Renal cortex interstitium (tissue), 11 donors: ENCODE measurements around the gene XPNPEP3. TPM values are rescaled to one million over a fixed set of nuclear protein-coding genes. Genes with fewer than 3 reads are reported as not detected.
"Not testable (repeated sequence)": the region's sequence is repeated elsewhere in the genome, so short reads cannot be mapped to it uniquely, and the experiment has no call there.

Experiments used
- DNase-seq, 11 donors: peaks; one replicate each; pipeline ENCODE4 v3.0.0-alpha.2; 2013; ENCODE audit warnings: low read depth in 9 of 11, low spot score in 4 of 11; ENCODE audit errors: extremely low read depth in 1 of 11
- polyA plus RNA-seq, 3 donors: library from polyadenylated mRNA; unstranded; fragments of 120-200 nt; gene quantifications; one replicate each; pipeline ENCODE4 v1.2.1, GENCODE V29; 2013; ENCODE audit not compliant: insufficient read length in 3 of 3

The XPNPEP3 gene
- polyA plus RNA-seq, 3 donors: 17.6 to 29.1 (median 20.3) TPM

GRCh38 chr22:40853333-40853732 lies 3.6 kb upstream of the XPNPEP3 start:
- DNase-seq: no peak

- DNase-seq: no peak
Measured at GRCh38 chr22:40853961-40854360, 3.0 kb upstream of the XPNPEP3 start.

GRCh38 chr22:40855071-40855978 lies 1.6 kb upstream of the XPNPEP3 start:
- no peak for DNase-seq

- DNase-seq: peak in 5 of 11 donors; percentile 14 to 27 (median 21)
Measured at GRCh38 chr22:40855979-40856512, 902 bp upstream of the XPNPEP3 start.

- no peak for DNase-seq
Measured at GRCh38 chr22:40857309-40857855, 434 bp downstream of the XPNPEP3 start.

GRCh38 chr22:40862013-40862412 lies 5.1 kb downstream of the XPNPEP3 start, which contains the start of gene DNAJB7:
TSS of gene DNAJB7 (minus strand) at chr22:40862113. CDS start at chr22:40861994, 119 bp downstream.
- DNase-seq: no peak

- no peak for DNase-seq
Measured at GRCh38 chr22:40862537-40862936, 5.6 kb downstream of the XPNPEP3 start.

- DNase-seq: no peak
Measured at GRCh38 chr22:40867109-40867508, 10.2 kb downstream of the XPNPEP3 start.

GRCh38 chr22:40868379-40868778 lies 11.4 kb downstream of the XPNPEP3 start:
- DNase-seq: not testable (repeated sequence)

- no peak for DNase-seq
Measured at GRCh38 chr22:40874016-40874415, 17.1 kb downstream of the XPNPEP3 start.

GRCh38 chr22:40875111-40875510 lies 18.2 kb downstream of the XPNPEP3 start:
- no peak for DNase-seq

GRCh38 chr22:40876907-40877306 lies 20.0 kb downstream of the XPNPEP3 start:
- DNase-seq: no peak

GRCh38 chr22:40877488-40877887 lies 20.5 kb downstream of the XPNPEP3 start:
- no peak for DNase-seq

- no peak for DNase-seq
Measured at GRCh38 chr22:40878922-40879321, 22.0 kb downstream of the XPNPEP3 start.

GRCh38 chr22:40889116-40889515 lies 32.2 kb downstream of the XPNPEP3 start:
- DNase-seq: no peak

- no peak for DNase-seq
Measured at GRCh38 chr22:40890881-40891280, 33.9 kb downstream of the XPNPEP3 start.

GRCh38 chr22:40894417-40894816 lies 37.5 kb downstream of the XPNPEP3 start:
- DNase-seq: no peak

- peak in 10 of 11 donors; percentile 10 to 38 (median 30) for DNase-seq
Measured at GRCh38 chr22:40898850-40899357, 42.0 kb downstream of the XPNPEP3 start.

- DNase-seq: no peak
Measured at GRCh38 chr22:40904101-40904500, 47.2 kb downstream of the XPNPEP3 start.

GRCh38 chr22:40908895-40909294 lies 51.9 kb downstream of the XPNPEP3 start:
- DNase-seq: no peak
